ENCODE data around the gene DUSP8.
A peak's percentile ranks its signal among the peaks of the same experiment; 100 is the strongest.

Gene DUSP8

DNA sequence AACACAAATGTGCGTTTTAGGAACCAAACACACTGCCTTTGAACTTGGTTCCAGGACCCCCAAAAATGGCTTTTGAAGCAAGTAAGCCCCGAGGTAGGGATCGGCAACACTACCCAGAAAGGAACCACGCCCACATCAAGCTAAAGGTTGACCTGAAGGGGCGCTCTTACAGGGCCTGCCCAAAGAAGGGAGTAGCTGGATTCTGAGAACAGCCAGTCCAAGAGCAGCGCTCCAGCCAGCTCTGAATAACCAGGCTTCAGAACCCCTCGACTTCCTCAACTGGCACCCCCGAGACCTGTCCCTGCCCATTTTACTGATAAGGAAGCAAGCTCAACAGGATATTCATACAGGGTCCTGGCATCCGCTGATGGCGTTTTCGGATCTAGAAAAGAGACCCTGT lies 66.6 kb downstream of the DUSP8 start:
- TF ChIP-seq, protein P1, sequence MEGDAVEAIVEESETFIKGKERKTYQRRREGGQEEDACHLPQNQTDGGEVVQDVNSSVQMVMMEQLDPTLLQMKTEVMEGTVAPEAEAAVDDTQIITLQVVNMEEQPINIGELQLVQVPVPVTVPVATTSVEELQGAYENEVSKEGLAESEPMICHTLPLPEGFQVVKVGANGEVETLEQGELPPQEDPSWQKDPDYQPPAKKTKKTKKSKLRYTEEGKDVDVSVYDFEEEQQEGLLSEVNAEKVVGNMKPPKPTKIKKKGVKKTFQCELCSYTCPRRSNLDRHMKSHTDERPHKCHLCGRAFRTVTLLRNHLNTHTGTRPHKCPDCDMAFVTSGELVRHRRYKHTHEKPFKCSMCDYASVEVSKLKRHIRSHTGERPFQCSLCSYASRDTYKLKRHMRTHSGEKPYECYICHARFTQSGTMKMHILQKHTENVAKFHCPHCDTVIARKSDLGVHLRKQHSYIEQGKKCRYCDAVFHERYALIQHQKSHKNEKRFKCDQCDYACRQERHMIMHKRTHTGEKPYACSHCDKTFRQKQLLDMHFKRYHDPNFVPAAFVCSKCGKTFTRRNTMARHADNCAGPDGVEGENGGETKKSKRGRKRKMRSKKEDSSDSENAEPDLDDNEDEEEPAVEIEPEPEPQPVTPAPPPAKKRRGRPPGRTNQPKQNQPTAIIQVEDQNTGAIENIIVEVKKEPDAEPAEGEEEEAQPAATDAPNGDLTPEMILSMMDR (conservative IDR thresholded peaks at IDR 0.05): no peak
- no peak for TF ChIP-seq ZFX (IDR thresholded peaks at IDR 0.05)
- no peak overlapping the region for H3K27ac ChIP-seq

DNA sequence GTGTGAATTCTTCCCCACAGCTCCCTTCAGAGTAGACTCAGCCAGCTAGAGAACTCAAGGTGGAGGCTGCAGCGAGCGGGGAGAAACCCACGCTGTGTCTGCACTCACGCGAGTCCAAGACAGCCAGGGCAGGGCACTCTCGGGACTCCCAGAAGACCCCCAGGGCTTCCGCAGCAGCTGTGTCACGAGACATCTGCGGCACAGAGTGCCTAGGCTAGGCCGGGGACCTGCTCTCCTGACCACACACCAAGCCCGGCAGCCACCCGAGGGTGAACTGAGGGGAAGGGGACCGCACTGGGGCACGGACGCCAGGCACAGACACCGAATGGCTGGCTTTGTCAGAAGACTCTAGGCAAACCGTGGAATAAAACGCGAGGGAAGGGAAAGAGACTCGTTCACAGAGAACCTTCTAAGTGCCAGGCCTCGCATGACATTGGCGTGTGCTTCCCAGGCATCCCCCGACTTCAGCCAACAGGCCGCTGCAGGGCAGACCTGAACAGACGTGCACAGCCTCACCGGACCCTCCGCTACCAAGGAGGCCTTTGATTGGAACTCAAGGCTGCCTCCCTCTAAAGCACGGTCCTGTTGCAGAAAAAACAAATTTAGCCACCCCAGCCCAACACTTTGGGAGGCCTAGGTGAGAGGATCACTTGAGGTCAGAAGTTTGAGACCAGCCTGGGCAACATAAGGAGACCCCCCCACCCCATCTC lies 67.3 kb downstream of the DUSP8 start:
- TF ChIP-seq, protein P1 (conservative IDR thresholded peaks at IDR 0.05): no peak
- no peak overlapping the region; the same call in 1 of the 2 replicates for H3K27ac ChIP-seq

DNA sequence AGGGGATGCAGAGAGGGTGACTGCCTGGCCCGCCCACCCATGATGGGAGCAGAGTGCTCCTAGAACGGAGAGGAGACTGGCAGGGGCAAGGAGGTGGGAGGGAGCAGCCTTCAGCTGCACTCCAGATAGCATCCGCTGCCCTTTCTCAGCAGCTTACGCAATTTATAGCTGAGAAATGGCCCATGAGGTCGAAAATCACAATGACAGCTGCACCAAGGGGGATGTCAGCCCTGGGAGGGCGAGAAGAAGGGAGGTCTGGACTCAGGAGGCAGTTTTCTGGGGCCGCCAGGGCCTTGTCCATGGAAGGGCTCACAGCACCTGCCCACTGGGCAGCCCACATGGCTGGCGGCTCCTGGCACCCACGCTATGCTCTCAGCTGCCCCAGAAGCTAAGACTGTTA lies 67.9 kb downstream of the DUSP8 start:
- TF ChIP-seq, protein P1 (conservative IDR thresholded peaks at IDR 0.05): no peak
- no peak for TF ChIP-seq ZFX (IDR thresholded peaks at IDR 0.05)
- peak overlapping the region; percentile 72 for H3K27ac ChIP-seq

All from C4-2B (cell line).